HEK293T (cell line): ENCODE results near the gene FCRL4.

Experiments used
- CTCF ChIA-PET: fragments of 350-600 bp; formaldehyde crosslinking; extraction: SDS; loops from one replicate; lab custom pipeline; 2021; ENCODE audit warnings: antibody characterized with exemption, inconsistent platforms; lab: Yijun Ruan, JAX
- POLR2A ChIA-PET: fragments of 350-600 bp; formaldehyde crosslinking; extraction: SDS; loops from one replicate; lab custom pipeline; 2020; ENCODE audit warnings: antibody characterized with exemption, inconsistent platforms; lab: Yijun Ruan, JAX
- DNase-seq: peaks from one replicate; pipeline ENCODE4 v3.0.0; 2012; ENCODE audit warnings: mixed read lengths; ENCODE audit errors: extremely low spot score
- ARNT ChIP-seq: fragments of 450-650 bp; IDR thresholded peaks from 2 replicates; pipeline ENCODE4 v1.6.1; 2017; ENCODE audit warnings: mild to moderate bottlenecking
- BHLHE40 ChIP-seq: fragments of 450-650 bp; IDR thresholded peaks from 2 replicates; pipeline ENCODE4 v1.6.1; 2016; ENCODE audit warnings: mild to moderate bottlenecking, moderate library complexity, borderline replicate concordance
- CTBP1 ChIP-seq: fragments of 450-650 bp; IDR thresholded peaks from 2 replicates; pipeline ENCODE4 v1.6.1; 2016; ENCODE audit warnings: borderline replicate concordance
- ELF4 ChIP-seq: fragments of 450-650 bp; IDR thresholded peaks from 2 replicates; pipeline ENCODE4 v1.6.1; 2017; ENCODE audit warnings: antibody characterized with exemption
- FOXA1 ChIP-seq: fragments of 450-650 bp; IDR thresholded peaks from 2 replicates; pipeline ENCODE4 v1.6.1; 2016; ENCODE audit warnings: mild to moderate bottlenecking
- FOXK2 ChIP-seq: fragments of 450-650 bp; IDR thresholded peaks from 2 replicates; pipeline ENCODE4 v1.6.1; 2016; ENCODE audit warnings: mild to moderate bottlenecking
- FOXM1 ChIP-seq: fragments of 450-650 bp; IDR thresholded peaks from 2 replicates; pipeline ENCODE4 v1.6.1; 2017; ENCODE audit warnings: mild to moderate bottlenecking, borderline replicate concordance
- HDGF ChIP-seq: fragments of 450-650 bp; IDR thresholded peaks from 2 replicates; pipeline ENCODE4 v1.6.1; 2017; ENCODE audit warnings: antibody characterized with exemption, borderline replicate concordance
- L3MBTL2 ChIP-seq: fragments of 450-650 bp; conservative IDR thresholded peaks from 2 replicates; pipeline ENCODE4 v1.6.1; 2016; ENCODE audit warnings: mild to moderate bottlenecking
- LEF1 ChIP-seq: fragments of 450-650 bp; IDR thresholded peaks from 2 replicates; pipeline ENCODE4 v1.6.1; 2017; ENCODE audit warnings: mild to moderate bottlenecking, borderline replicate concordance
- NFRKB ChIP-seq: fragments of 450-650 bp; IDR thresholded peaks from 2 replicates; pipeline ENCODE4 v1.6.1; 2016; ENCODE audit warnings: mild to moderate bottlenecking, moderate library complexity
- PKNOX1 ChIP-seq: fragments of 450-650 bp; IDR thresholded peaks from 2 replicates; pipeline ENCODE4 v1.6.1; 2016
- SP1 ChIP-seq: fragments of 450-650 bp; IDR thresholded peaks from 2 replicates; pipeline ENCODE4 v1.6.1; 2017
- SUZ12 ChIP-seq: fragments of 450-650 bp; IDR thresholded peaks from 2 replicates; pipeline ENCODE4 v1.6.1; 2016; ENCODE audit warnings: mild to moderate bottlenecking
- TARDBP ChIP-seq: fragments of 450-650 bp; IDR thresholded peaks from 2 replicates; pipeline ENCODE4 v1.6.1; 2016
- ZNF384 ChIP-seq: fragments of 450-650 bp; IDR thresholded peaks from 2 replicates; pipeline ENCODE4 v1.6.1; 2016

Gene FCRL4

GRCh38 chr1:157626099-157626498 lies 28.2 kb upstream of the FCRL4 start:
- ChIA-PET POLR2A (no interaction called here), CTCF (no interaction called here)
- DNase-seq, result peak; percentile 35
- TF ChIP-seq FOXK2, result no peak
- TF ChIP-seq HDGF, result no peak
- TF ChIP-seq TARDBP, result no peak
- TF ChIP-seq CTBP1, result no peak

- DNase-seq, result no peak
- no peak for TF ChIP-seq TARDBP
- TF ChIP-seq ARNT, result no peak
- no peak for TF ChIP-seq ZNF384
- TF ChIP-seq SUZ12, result no peak
- no peak for TF ChIP-seq L3MBTL2
- TF ChIP-seq FOXK2, result no peak
- CTCF ChIA-PET, result no interaction called here
- POLR2A ChIA-PET, result interaction anchor here (0.9 kb wide), 1 partner anchor 43 kb away, joined by 3 read pairs; no protein-coding TSS in a partner anchor
Observed at GRCh38 chr1:157624471-157624870, 26.6 kb upstream of the FCRL4 start.

GRCh38 chr1:157622471-157622870 lies 24.6 kb upstream of the FCRL4 start:
- no peak for DNase-seq
- ChIA-PET CTCF (no interaction called here), POLR2A (no interaction called here)
- TF ChIP-seq LEF1 (no peak), TARDBP (no peak), BHLHE40 (no peak), SP1 (no peak)

- ChIA-PET CTCF (no interaction called here), POLR2A (no interaction called here)
- TF ChIP-seq TARDBP, result no peak
- no peak for TF ChIP-seq PKNOX1
- no peak for TF ChIP-seq SP1
- DNase-seq, result no peak
Observed at GRCh38 chr1:157618190-157618589, 20.3 kb upstream of the FCRL4 start.

- ChIA-PET POLR2A (no interaction called here), CTCF (no interaction called here)
- DNase-seq, result no peak
- no peak for TF ChIP-seq SP1
- no peak for TF ChIP-seq FOXM1
- no peak for TF ChIP-seq L3MBTL2
- no peak for TF ChIP-seq NFRKB
- no peak for TF ChIP-seq FOXK2
- no peak for TF ChIP-seq BHLHE40
- TF ChIP-seq PKNOX1, result no peak
Observed at GRCh38 chr1:157600236-157600635, 2.4 kb upstream of the FCRL4 start.

GRCh38 chr1:157596384-157596783 lies 1.5 kb downstream of the FCRL4 start:
- TF ChIP-seq ZNF384, result no peak
- no peak for TF ChIP-seq PKNOX1
- TF ChIP-seq LEF1, result no peak
- TF ChIP-seq ELF4, result no peak
- TF ChIP-seq FOXK2, result no peak
- TF ChIP-seq HDGF, result no peak
- no peak for TF ChIP-seq BHLHE40
- no peak for TF ChIP-seq CTBP1
- no peak for TF ChIP-seq L3MBTL2
- no peak for TF ChIP-seq SUZ12
- no peak for TF ChIP-seq SP1
- no peak for TF ChIP-seq FOXA1
- TF ChIP-seq FOXM1, result no peak
- no peak for TF ChIP-seq TARDBP
- no peak for TF ChIP-seq ARNT
- no peak for TF ChIP-seq NFRKB
- DNase-seq, result no peak
- CTCF ChIA-PET, result interaction anchor here (2.3 kb wide), 1 partner anchor 16 kb away, joined by 8 read pairs; no protein-coding TSS in a partner anchor
- POLR2A ChIA-PET, result no interaction called here

- no peak for TF ChIP-seq PKNOX1
- no peak for TF ChIP-seq FOXK2
- no peak for TF ChIP-seq ELF4
- TF ChIP-seq LEF1, result no peak
- no peak for TF ChIP-seq NFRKB
- TF ChIP-seq TARDBP, result no peak
- TF ChIP-seq SUZ12, result no peak
- no peak for TF ChIP-seq ARNT
- no peak for TF ChIP-seq SP1
- TF ChIP-seq FOXM1, result no peak
- TF ChIP-seq HDGF, result no peak
- TF ChIP-seq FOXA1, result no peak
- no peak for TF ChIP-seq CTBP1
- no peak for TF ChIP-seq BHLHE40
- TF ChIP-seq L3MBTL2, result no peak
- no peak for DNase-seq
- ChIA-PET POLR2A (no interaction called here), CTCF (interaction anchor here (2.3 kb wide), 1 partner anchor 15 kb away, joined by 8 read pairs; no protein-coding TSS in a partner anchor)
Observed at GRCh38 chr1:157595356-157595755, 2.5 kb downstream of the FCRL4 start.
